ENCODE results near the gene COL17A1.

Gene COL17A1

GRCh38 chr10:104002911-104003310 is 82.8 kb downstream of the COL17A1 start:
- TF ChIP-seq CTCF (IDR thresholded peaks at IDR 0.05; ENCODE audit: low read length): no peak
- Histone ChIP-seq H3K9me2 (ENCODE audit: low read depth, low read length) (no peaks in the 10 kb centered on the region), H3K9ac (ENCODE audit: low read length) (no peak overlapping the region), H2AFZ (ENCODE audit: low read length) (no peak overlapping the region), H3K27me3 (ENCODE audit: insufficient read depth, low read length) (no peaks in the 10 kb centered on the region), H3K36me3 (ENCODE audit: insufficient read depth, low read length) (peaks cover 58% of the 10 kb centered on the region), H3K4me1 (ENCODE audit: insufficient read depth, low read length, severe bottlenecking) (no peaks in the 10 kb centered on the region), H3F3A (ENCODE audit: insufficient read depth, low read length) (no peaks in the 10 kb centered on the region), H3K27ac (ENCODE audit: low read depth, low read length, poor library complexity, severe bottlenecking) (no peak overlapping the region), H3K79me2 (ENCODE audit: insufficient read depth, low read length) (no peaks in the 10 kb centered on the region), H3K4me3 (ENCODE audit: low read depth, low read length, poor library complexity, severe bottlenecking) (no peak overlapping the region), H4K20me1 (ENCODE audit: insufficient read depth, low read length) (no peaks in the 10 kb centered on the region), H3K9me3 (ENCODE audit: low read length) (no peaks in the 10 kb centered on the region), H3K4me2 (ENCODE audit: low read length) (no peak overlapping the region)

GRCh38 chr10:103998805-103999204 is 86.9 kb downstream of the COL17A1 start:
- no peak overlapping the region for H3K4me2 ChIP-seq (ENCODE audit: low read length)
- H3K4me3 ChIP-seq (ENCODE audit: low read depth, low read length, poor library complexity, severe bottlenecking): no peak overlapping the region
- H3K9me2 ChIP-seq (ENCODE audit: low read depth, low read length): no peaks in the 10 kb centered on the region

GRCh38 chr10:103995134-103995533 is 90.5 kb downstream of the COL17A1 start:
- Histone ChIP-seq H3F3A (ENCODE audit: insufficient read depth, low read length) (no peaks in the 10 kb centered on the region), H3K27me3 (ENCODE audit: insufficient read depth, low read length) (no peaks in the 10 kb centered on the region), H2AFZ (ENCODE audit: low read length) (no peak overlapping the region), H3K4me3 (ENCODE audit: low read depth, low read length, poor library complexity, severe bottlenecking) (no peak overlapping the region), H3K36me3 (ENCODE audit: insufficient read depth, low read length) (peaks cover 18% of the 10 kb centered on the region), H3K79me2 (ENCODE audit: insufficient read depth, low read length) (no peaks in the 10 kb centered on the region), H3K9ac (ENCODE audit: low read length) (no peak overlapping the region), H3K27ac (ENCODE audit: low read depth, low read length, poor library complexity, severe bottlenecking) (no peak overlapping the region), H3K4me2 (ENCODE audit: low read length) (no peak overlapping the region), H3K9me3 (ENCODE audit: low read length) (no peaks in the 10 kb centered on the region), H4K20me1 (ENCODE audit: insufficient read depth, low read length) (no peaks in the 10 kb centered on the region), H3K4me1 (ENCODE audit: insufficient read depth, low read length, severe bottlenecking) (peaks cover 5% of the 10 kb centered on the region), H3K9me2 (ENCODE audit: low read depth, low read length) (no peaks in the 10 kb centered on the region)
- TF ChIP-seq CTCF (IDR thresholded peaks at IDR 0.05; ENCODE audit: low read length) (no peak), EZH2 (IDR thresholded peaks at IDR 0.05; ENCODE audit: borderline replicate concordance, low read length) (no peak)

More at GRCh38 chr10:103998805-103999204, 86.9 kb downstream of the COL17A1 start:
- H3K27me3 ChIP-seq (ENCODE audit: insufficient read depth, low read length): no peaks in the 10 kb centered on the region
- no peaks in the 10 kb centered on the region for H3K79me2 ChIP-seq (ENCODE audit: insufficient read depth, low read length)
- H3K27ac ChIP-seq (ENCODE audit: low read depth, low read length, poor library complexity, severe bottlenecking): no peak overlapping the region
- no peak overlapping the region for H3K9ac ChIP-seq (ENCODE audit: low read length)
- no peaks in the 10 kb centered on the region for H3F3A ChIP-seq (ENCODE audit: insufficient read depth, low read length)
- H3K4me1 ChIP-seq (ENCODE audit: insufficient read depth, low read length, severe bottlenecking): no peaks in the 10 kb centered on the region
- no peaks in the 10 kb centered on the region for H4K20me1 ChIP-seq (ENCODE audit: insufficient read depth, low read length)
- H2AFZ ChIP-seq (ENCODE audit: low read length): no peak overlapping the region
- H3K9me3 ChIP-seq (ENCODE audit: low read length): no peaks in the 10 kb centered on the region
- TF ChIP-seq EZH2 (IDR thresholded peaks at IDR 0.05; ENCODE audit: borderline replicate concordance, low read length) (no peak), CTCF (IDR thresholded peaks at IDR 0.05; ENCODE audit: low read length) (no peak)
- peaks cover 38% of the 10 kb centered on the region for H3K36me3 ChIP-seq (ENCODE audit: insufficient read depth, low read length)
